ENCODE results near the gene SMIM36.

Gene SMIM36

GRCh38 chr17:55413825-55414489 lies 97.3 kb downstream of the SMIM36 start:
- no peaks in the 10 kb centered on the region for H3K27me3 ChIP-seq
- peaks cover 9% of the 10 kb centered on the region for H3K4me1 ChIP-seq
- TF ChIP-seq CTCF (IDR thresholded peaks at IDR 0.05; ENCODE audit: low read depth, low read length): no peak
- peaks cover 28% of the 10 kb centered on the region for H3K36me3 ChIP-seq
- no peak for DNase-seq
- H3K9me3 ChIP-seq: no peaks in the 10 kb centered on the region
- H3K4me3 ChIP-seq (ENCODE audit: low read depth, low read length): no peak overlapping the region

- peak; percentile 51 for DNase-seq
- Histone ChIP-seq H3K4me1 (peaks cover 9% of the 10 kb centered on the region), H3K27me3 (no peaks in the 10 kb centered on the region), H3K4me3 (ENCODE audit: low read depth, low read length) (no peak overlapping the region), H3K9me3 (no peaks in the 10 kb centered on the region), H3K36me3 (peaks cover 50% of the 10 kb centered on the region)
- TF ChIP-seq CTCF (IDR thresholded peaks at IDR 0.05; ENCODE audit: low read depth, low read length): no peak
These were observed 99.8 kb downstream of the SMIM36 start for GRCh38 chr17:55411463-55411855.

- TF ChIP-seq CTCF (IDR thresholded peaks at IDR 0.05; ENCODE audit: low read depth, low read length): no peak
- Histone ChIP-seq H3K36me3 (peaks cover 56% of the 10 kb centered on the region), H3K4me1 (peaks cover 9% of the 10 kb centered on the region), H3K27me3 (no peaks in the 10 kb centered on the region), H3K9me3 (no peaks in the 10 kb centered on the region), H3K4me3 (ENCODE audit: low read depth, low read length) (no peak overlapping the region)
- DNase-seq: no peak
These were observed 100.4 kb downstream of the SMIM36 start for GRCh38 chr17:55410722-55411462.

GRCh38 chr17:55409030-55409800 lies 102.0 kb downstream of the SMIM36 start:
- DNase-seq: no peak
- TF ChIP-seq CTCF (IDR thresholded peaks at IDR 0.05; ENCODE audit: low read depth, low read length): no peak
- H3K27me3 ChIP-seq: no peaks in the 10 kb centered on the region
- no peaks in the 10 kb centered on the region for H3K9me3 ChIP-seq
- no peak overlapping the region for H3K4me3 ChIP-seq (ENCODE audit: low read depth, low read length)
- peaks cover 66% of the 10 kb centered on the region for H3K36me3 ChIP-seq
- peaks cover 9% of the 10 kb centered on the region for H3K4me1 ChIP-seq

GRCh38 chr17:55407641-55408566 lies 103.3 kb downstream of the SMIM36 start:
- Histone ChIP-seq H3K4me3 (ENCODE audit: low read depth, low read length) (no peak overlapping the region), H3K4me1 (peaks cover 9% of the 10 kb centered on the region), H3K36me3 (peaks cover 61% of the 10 kb centered on the region), H3K9me3 (no peaks in the 10 kb centered on the region), H3K27me3 (no peaks in the 10 kb centered on the region)
- no peak for TF ChIP-seq CTCF (IDR thresholded peaks at IDR 0.05; ENCODE audit: low read depth, low read length)
- DNase-seq: no peak

Data from BE2C (cell line).